ENCODE results near the gene RAPGEF5.
"Not testable (repeated sequence)": the region's sequence is repeated elsewhere in the genome, so short reads cannot be mapped to it uniquely, and the experiment has no call there.

Gene RAPGEF5

GRCh38 chr7:22082886-22083703 lies 273.9 kb downstream of the RAPGEF5 start:
- DNase-seq (ENCODE audit: low spot score), result peak; percentile 81

GRCh38 chr7:22082553-22082885 lies 274.4 kb downstream of the RAPGEF5 start:
- DNase-seq (ENCODE audit: low spot score), result no peak

- not testable (repeated sequence) for DNase-seq (ENCODE audit: low spot score)
Measured at GRCh38 chr7:22080219-22080618, 276.7 kb downstream of the RAPGEF5 start.

GRCh38 chr7:22078872-22079271 lies 278.1 kb downstream of the RAPGEF5 start:
- DNase-seq (ENCODE audit: low spot score), result not testable (repeated sequence)

GRCh38 chr7:22075561-22075960 lies 281.4 kb downstream of the RAPGEF5 start:
- DNase-seq (ENCODE audit: low spot score), result no peak

- DNase-seq (ENCODE audit: low spot score), result no peak
Measured at GRCh38 chr7:22074897-22075296, 282.1 kb downstream of the RAPGEF5 start.

All from kidney tubule cell (primary cell).